HepG2 (cell line): ENCODE results near the gene CRHR1. TPM values are rescaled to one million over a fixed set of nuclear protein-coding genes. Genes with fewer than 3 reads are reported as not detected.

Source experiments
- ATAC-seq: fragments of 200-7000 bp; cut with Tn5 transposase; 3 replicates; pipeline ENCODE4 v1.9.1; 2020; ENCODE audit warnings: mild to moderate bottlenecking, moderate library complexity
- BruUV-seq: library from RNA; stranded (reverse); fragments of 400-500 nt; replicated peaks from 2 replicates; lab custom pipeline; 2021; lab: Mats Ljungman, UMichigan
- CTCF ChIA-PET: fragments of 300-600 bp; formaldehyde crosslinking; extraction: SDS; loops from one replicate; lab custom pipeline; 2021; ENCODE audit warnings: low total read pairs, inconsistent platforms, low intra/inter-chr PET ratio; lab: Yijun Ruan, JAX
- POLR2A ChIA-PET: fragments of 350-600 bp; sonication (Branson Sonifier 250); formaldehyde crosslinking; loops from one replicate; lab custom pipeline; 2020; ENCODE audit warnings: antibody characterized with exemption, inconsistent platforms; lab: Yijun Ruan, JAX
- DNase-seq: peaks from one replicate; pipeline ENCODE4 v3.0.0-alpha.2; 2015; ENCODE audit warnings: low spot score
- FAIRE-seq: peaks from 3 replicates; lab custom pipeline; 2011; peaks lifted over from hg19 to GRCh38; lab: Jason Lieb, UNC
- H2AFZ ChIP-seq: one replicate; pipeline ENCODE4 v1.6.1; 2011; ENCODE audit warnings: low read length, inconsistent platforms
- H3K27ac ChIP-seq: fragments of 300-600 bp; 3 replicates; pipeline ENCODE4 v1.8.0; 2011; ENCODE audit warnings: mixed run types, mild to moderate bottlenecking, mixed read lengths, low read length, inconsistent platforms; ENCODE audit not compliant: insufficient read depth; ENCODE audit errors: extremely low read length
- H3K27me3 ChIP-seq, 2 experiments: fragments of 200-600 bp in 1 of 2; 2 replicates in 1 of 2; 3 replicates in 1 of 2; pipeline versions ENCODE4 v1.6.0 to v1.8.0; 2011; ENCODE audit warnings: low read length in 2 of 2, mild to moderate bottlenecking in 2 of 2, moderate library complexity in 2 of 2, inconsistent platforms in 1 of 2; ENCODE audit not compliant: insufficient read depth in 2 of 2, control insufficient read depth in 1 of 2
- H3K36me3 ChIP-seq, 2 experiments: fragments of 200-600 bp in 1 of 2; replicated peaks in 1 of 2; 2 replicates in 1 of 2; 3 replicates in 1 of 2; pipeline versions ENCODE4 v1.5.1 to v1.8.0; 2011; ENCODE audit warnings: low read length in 2 of 2, inconsistent platforms in 1 of 2; ENCODE audit not compliant: insufficient read depth in 2 of 2, control insufficient read depth in 1 of 2
- H3K4me1 ChIP-seq: 2 replicates; pipeline ENCODE4 v1.5.1; 2012; ENCODE audit warnings: low read length, inconsistent platforms; ENCODE audit not compliant: insufficient read depth
- H3K4me2 ChIP-seq: 2 replicates; pipeline ENCODE4 v1.6.0; 2011; ENCODE audit warnings: low read depth, low read length, inconsistent platforms
- H3K4me3 ChIP-seq, 3 experiments: fragments of 200-600 bp in 1 of 3; sonication (generic), shearing (Covaris generic) in 1 of 3; replicated peaks in 1 of 3; 2 replicates each; pipeline ENCODE4 v1.5.1; 2011 to 2016; ENCODE audit warnings: low read length in 3 of 3, inconsistent platforms in 2 of 3, low read depth in 2 of 3, mild to moderate bottlenecking in 2 of 3, control low read depth in 1 of 3, mixed read lengths in 1 of 3; ENCODE audit not compliant: insufficient read depth in 1 of 3
- H3K79me2 ChIP-seq: one replicate; pipeline ENCODE4 v1.6.1; 2011; ENCODE audit warnings: low read length, inconsistent platforms; ENCODE audit not compliant: insufficient read depth
- H3K9ac ChIP-seq: 2 replicates; pipeline ENCODE4 v1.6.0; 2011; ENCODE audit warnings: mild to moderate bottlenecking, low read depth, low read length, inconsistent platforms; ENCODE audit not compliant: insufficient read depth
- H3K9me3 ChIP-seq: 2 replicates; pipeline ENCODE4 v1.5.1; 2012; ENCODE audit warnings: mild to moderate bottlenecking, low read length
- H4K20me1 ChIP-seq: 2 replicates; pipeline ENCODE4 v1.6.0; 2011; ENCODE audit warnings: inconsistent platforms, mild to moderate bottlenecking, low read length, moderate library complexity; ENCODE audit not compliant: insufficient read depth
- ARID2 ChIP-seq: sonication (generic); formaldehyde crosslinking; IDR thresholded peaks from 2 replicates; pipeline ENCODE4 v1.8.1; 2022; ENCODE audit warnings: mild to moderate bottlenecking, missing genetic modification reagents, borderline replicate concordance
- BORCS8-MEF2B ChIP-seq: sonication (generic); formaldehyde crosslinking; IDR thresholded peaks from 2 replicates; pipeline ENCODE4 v1.8.0; 2022; ENCODE audit warnings: mild to moderate bottlenecking, missing genetic modification reagents
- ELK4 ChIP-seq: sonication (generic); formaldehyde crosslinking; IDR thresholded peaks from 2 replicates; pipeline ENCODE4 v1.9.0; 2021; ENCODE audit warnings: missing genetic modification reagents, borderline replicate concordance
- GTF2F1 ChIP-seq: fragments of 150-350 bp; IDR thresholded peaks from 2 replicates; pipeline ENCODE4 v1.6.1; 2014; ENCODE audit warnings: low read length
- JDP2 ChIP-seq: sonication (generic); formaldehyde crosslinking; IDR thresholded peaks from 2 replicates; pipeline ENCODE4 v1.8.1; 2022; ENCODE audit warnings: missing genetic modification reagents, borderline replicate concordance
- MAFK ChIP-seq, 2 experiments: IDR thresholded peaks in 1 of 2; conservative IDR thresholded peaks in 1 of 2; 2 replicates each; pipeline ENCODE4 v1.6.1; 2011; ENCODE audit warnings: improper control_type of control experiment in 2 of 2, low read length in 2 of 2
- TERF1 ChIP-seq: sonication (generic); formaldehyde crosslinking; IDR thresholded peaks from 2 replicates; pipeline ENCODE4 v1.8.0; 2022; ENCODE audit warnings: mild to moderate bottlenecking, missing genetic modification reagents, moderate library complexity
- ZNF629 ChIP-seq: sonication (generic); formaldehyde crosslinking; conservative IDR thresholded peaks from 2 replicates; pipeline ENCODE4 v1.5.0; 2020; ENCODE audit warnings: missing genetic modification reagents
- ZNF800 ChIP-seq: sonication (generic); formaldehyde crosslinking; IDR thresholded peaks from 2 replicates; pipeline ENCODE4 v1.4.0; 2020; ENCODE audit warnings: missing genetic modification reagents
- WGBS: methylation state at CpG from one replicate; pipeline ENCODE4 v1.1.6; 2017; ENCODE audit warnings: low lambda C conversion rate; 5-methylcytosine and 5-hydroxymethylcytosine counted together
- in situ Hi-C: cut with HindIII; loops from 2 replicates; pipeline ENCODE4 v1.10.0; 2017; ENCODE audit warnings: low pct_unique_long_range_greater_than_20kb; ENCODE audit not compliant: extremely low pct_ligation_motif_present
- intact Hi-C: fragments of 100-400 bp; cut with micrococcal nuclease; formaldehyde crosslinking; loops from one replicate; pipeline ENCODE4 v1.10.0; 2022; ENCODE audit not compliant: unreplicated experiment
- polyA plus RNA-seq, 8 experiments: library from polyadenylated mRNA; depleted of rRNA in 3 of 8; stranded (reverse) in 7 of 8; unstranded in 1 of 8; fragments of >200 nt; fragmentation: Illumina TruSeq in 4 of 8; extraction: Trizol in 4 of 8; gene quantifications; 2 replicates each; pipeline versions ENCODE4 v1.2.1 to v1.2.3, GENCODE V29; 2011 to 2016; ENCODE audit warnings: low read depth in 4 of 8, missing spikeins in 1 of 8, mixed read lengths in 1 of 8; ENCODE audit not compliant: insufficient read depth in 1 of 8
- total RNA-seq, 5 experiments: library from RNA; depleted of rRNA; stranded (reverse); fragments of >200 nt; fragmentation: Illumina TruSeq; extraction: Trizol; gene quantifications; 2 replicates each; pipeline ENCODE4 v1.2.3, GENCODE V29; 2016; ENCODE audit warnings: low read depth in 1 of 5

The CRHR1 gene
- total and polyA plus RNA-seq, 2 of the 13 experiments (the other 11 are each of a cell fraction or from before 2014, with no cell fraction given): not detected

- no peak for TF ChIP-seq BORCS8-MEF2B (CRISPR knock-in tag)
- TF ChIP-seq ELK4 (CRISPR knock-in tag): no peak
- TF ChIP-seq MAFK (conservative IDR thresholded peaks at IDR 0.05 in 1 of 2, IDR thresholded peaks at IDR 0.05 in 1 of 2; ENCODE audit: low read length in 2 of 2): no peak
These were observed 65.4 kb downstream of the CRHR1 start (continued) for GRCh38 chr17:45849536-45849990.

DNA sequence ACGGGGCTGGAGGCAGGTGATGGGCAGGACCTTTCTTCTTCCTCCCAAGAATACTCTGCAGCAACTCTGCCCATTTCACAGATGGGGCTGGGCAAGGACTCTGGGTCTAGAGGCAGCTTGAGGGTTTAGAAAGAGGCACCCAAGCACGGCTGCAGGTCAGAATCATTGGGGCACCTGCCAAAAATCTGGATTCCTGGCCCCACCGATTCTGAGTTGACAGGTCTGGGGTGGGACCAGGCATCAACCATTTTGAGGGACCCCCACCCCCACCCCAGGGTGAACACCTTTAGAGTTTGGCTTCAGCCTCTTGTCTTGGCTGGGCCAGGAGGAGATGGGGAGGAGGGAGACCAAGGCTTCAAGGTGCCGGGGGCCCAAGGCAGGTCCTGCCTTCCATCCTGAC, 65.9 kb downstream of the CRHR1 start:
- H3K79me2 ChIP-seq: no peaks in the 10 kb centered on the region
- 0% methylated on average over 2 of the region's 4 CpGs for WGBS
- in situ Hi-C loops (no loop called here), intact Hi-C loops (loop anchor here (5.0 kb wide), 1 partner anchor 203 kb away; no protein-coding TSS in a partner anchor)
- FAIRE-seq (no peak), ATAC-seq (no peak), DNase-seq (no peak)
- H4K20me1 ChIP-seq: no peaks in the 10 kb centered on the region
- H3K9ac ChIP-seq: no peak overlapping the region
- H3K27ac ChIP-seq: no peak overlapping the region
- no peaks in the 10 kb centered on the region for H3K36me3 ChIP-seq
- peaks cover 13 to 70% of the 10 kb centered on the region in 2 experiments; a peak in 3 of 5 replicates for H3K27me3 ChIP-seq
- no peaks in the 10 kb centered on the region for H3K4me1 ChIP-seq
- H3K4me2 ChIP-seq: no peak overlapping the region
- TF ChIP-seq ZNF800 (CRISPR knock-in tag): no peak
- peak; percentile 51; the same call in 1 of the 2 replicates for TF ChIP-seq ZNF629
- no peak for TF ChIP-seq GTF2F1
- TF ChIP-seq JDP2 (CRISPR knock-in tag): no peak
- TF ChIP-seq ARID2 (CRISPR knock-in tag): no peak
- TF ChIP-seq TERF1 (CRISPR knock-in tag): no peak
- no peak overlapping the region for H3K4me3 ChIP-seq
- H3K9me3 ChIP-seq: no peaks in the 10 kb centered on the region
- CTCF ChIA-PET: interaction anchor here (0.8 kb wide), 1 partner anchor 210 kb away, joined by 3 read pairs; no protein-coding TSS in a partner anchor
- no TSS peak for BruUV-seq
- POLR2A ChIA-PET: no interaction called here
- H2AFZ ChIP-seq: no peak overlapping the region
